OCI-LY3 (cell line): ENCODE results near the gene CYSTM1.

Experiments
- H2AFZ ChIP-seq: fragments of 200-600, 300-600 bp; shearing (Covaris generic); 2 replicates; pipeline ENCODE4 v1.6.0; 2014; ENCODE audit warnings: antibody characterized with exemption, low read depth, low read length
- H3K27ac ChIP-seq: fragments of 200-600, 300-600 bp; sonication (generic); 2 replicates; pipeline ENCODE4 v1.5.1; 2014; ENCODE audit warnings: mild to moderate bottlenecking, low read length, moderate library complexity, mixed read lengths
- H3K27me3 ChIP-seq: fragments of 200-600, 300-600 bp; sonication (generic); 2 replicates; pipeline ENCODE4 v1.6.1; 2014; ENCODE audit warnings: low read depth, low read length, mixed read lengths
- H3K36me3 ChIP-seq: fragments of 200-600, 300-600 bp; sonication (generic); replicated peaks from 2 replicates; pipeline ENCODE3; 2014; ENCODE audit warnings: low read depth, low read length, mixed read lengths
- H3K4me1 ChIP-seq: fragments of 300-600, 200-600 bp; sonication (generic); 2 replicates; pipeline ENCODE4 v1.6.1; 2014; ENCODE audit warnings: low read length, mixed read lengths
- H3K4me2 ChIP-seq: fragments of 200-600, 300-600 bp; sonication (generic); 2 replicates; pipeline ENCODE4 v1.6.1; 2014; ENCODE audit warnings: low read length, mixed read lengths
- H3K4me3 ChIP-seq: fragments of 300-600, 200-600 bp; sonication (generic); 2 replicates; pipeline ENCODE4 v1.5.1; 2014; ENCODE audit warnings: antibody characterized with exemption, mild to moderate bottlenecking, low read length, moderate library complexity
- H3K79me2 ChIP-seq: fragments of 300-600, 200-600 bp; shearing (Covaris generic); 2 replicates; pipeline ENCODE4 v1.6.1; 2014; ENCODE audit warnings: mild to moderate bottlenecking, low read length, mixed read lengths
- H3K9ac ChIP-seq: fragments of 300-600, 200-600 bp; shearing (Covaris generic); 2 replicates; pipeline ENCODE4 v1.6.0; 2014; ENCODE audit warnings: mild to moderate bottlenecking, low read length, moderate library complexity
- H3K9me3 ChIP-seq: fragments of 200-600, 300-600 bp; shearing (Covaris generic); 2 replicates; pipeline ENCODE4 v1.6.1; 2014; ENCODE audit warnings: low read length, mixed read lengths; ENCODE audit not compliant: insufficient read depth
- H4K20me1 ChIP-seq: fragments of 200-600, 300-600 bp; sonication (generic); 2 replicates; pipeline ENCODE4 v1.6.1; 2016; ENCODE audit warnings: low read length, mixed read lengths; ENCODE audit not compliant: insufficient read depth
- EZH2phosphoT487 ChIP-seq: fragments of 200-600 bp; shearing (Covaris generic); IDR thresholded peaks from 2 replicates; pipeline ENCODE4 v1.6.1; 2018; ENCODE audit warnings: antibody characterized with exemption, mixed run types, low read depth
- TF ChIP-seq, protein P1 (sequence below): fragments of 200-600, 300-600 bp; sonication (generic); IDR thresholded peaks from 2 replicates; pipeline ENCODE4 v1.5.1; 2014; ENCODE audit warnings: antibody characterized with exemption, low read length, low read depth

Gene CYSTM1

DNA sequence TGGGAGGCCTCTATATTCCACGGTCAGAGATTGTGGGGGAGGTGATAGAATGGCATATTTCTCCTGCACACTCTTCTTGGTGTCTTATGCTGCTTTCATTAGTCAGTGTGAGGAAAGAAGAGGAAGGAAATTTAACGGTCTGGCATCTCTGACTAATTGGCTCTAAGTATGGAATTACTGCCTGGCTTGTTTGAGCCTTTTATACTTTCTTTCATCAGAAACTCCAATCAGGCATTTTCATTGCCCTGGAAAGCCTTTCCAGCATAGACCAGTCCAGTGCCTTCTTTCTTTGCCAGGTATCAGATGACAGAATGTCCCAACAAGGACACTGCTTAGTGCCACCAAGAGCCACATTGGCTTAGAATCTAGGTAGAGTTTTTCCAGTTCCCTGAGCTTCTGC, 30.2 kb downstream of the CYSTM1 start:
- no peaks in the 10 kb centered on the region for H3K4me1 ChIP-seq
- TF ChIP-seq, protein P1, sequence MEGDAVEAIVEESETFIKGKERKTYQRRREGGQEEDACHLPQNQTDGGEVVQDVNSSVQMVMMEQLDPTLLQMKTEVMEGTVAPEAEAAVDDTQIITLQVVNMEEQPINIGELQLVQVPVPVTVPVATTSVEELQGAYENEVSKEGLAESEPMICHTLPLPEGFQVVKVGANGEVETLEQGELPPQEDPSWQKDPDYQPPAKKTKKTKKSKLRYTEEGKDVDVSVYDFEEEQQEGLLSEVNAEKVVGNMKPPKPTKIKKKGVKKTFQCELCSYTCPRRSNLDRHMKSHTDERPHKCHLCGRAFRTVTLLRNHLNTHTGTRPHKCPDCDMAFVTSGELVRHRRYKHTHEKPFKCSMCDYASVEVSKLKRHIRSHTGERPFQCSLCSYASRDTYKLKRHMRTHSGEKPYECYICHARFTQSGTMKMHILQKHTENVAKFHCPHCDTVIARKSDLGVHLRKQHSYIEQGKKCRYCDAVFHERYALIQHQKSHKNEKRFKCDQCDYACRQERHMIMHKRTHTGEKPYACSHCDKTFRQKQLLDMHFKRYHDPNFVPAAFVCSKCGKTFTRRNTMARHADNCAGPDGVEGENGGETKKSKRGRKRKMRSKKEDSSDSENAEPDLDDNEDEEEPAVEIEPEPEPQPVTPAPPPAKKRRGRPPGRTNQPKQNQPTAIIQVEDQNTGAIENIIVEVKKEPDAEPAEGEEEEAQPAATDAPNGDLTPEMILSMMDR = no peak
- no peak for TF ChIP-seq EZH2phosphoT487
- H3K79me2 ChIP-seq = no peaks in the 10 kb centered on the region
- H3K36me3 ChIP-seq = peaks cover 3% of the 10 kb centered on the region
- H3K4me2 ChIP-seq = no peak overlapping the region
- no peak overlapping the region for H3K27ac ChIP-seq
- no peaks in the 10 kb centered on the region for H4K20me1 ChIP-seq
- no peaks in the 10 kb centered on the region for H3K9me3 ChIP-seq
- no peaks in the 10 kb centered on the region for H3K27me3 ChIP-seq
- no peak overlapping the region for H3K9ac ChIP-seq
- H3K4me3 ChIP-seq = no peak overlapping the region
- H2AFZ ChIP-seq = no peak overlapping the region

DNA sequence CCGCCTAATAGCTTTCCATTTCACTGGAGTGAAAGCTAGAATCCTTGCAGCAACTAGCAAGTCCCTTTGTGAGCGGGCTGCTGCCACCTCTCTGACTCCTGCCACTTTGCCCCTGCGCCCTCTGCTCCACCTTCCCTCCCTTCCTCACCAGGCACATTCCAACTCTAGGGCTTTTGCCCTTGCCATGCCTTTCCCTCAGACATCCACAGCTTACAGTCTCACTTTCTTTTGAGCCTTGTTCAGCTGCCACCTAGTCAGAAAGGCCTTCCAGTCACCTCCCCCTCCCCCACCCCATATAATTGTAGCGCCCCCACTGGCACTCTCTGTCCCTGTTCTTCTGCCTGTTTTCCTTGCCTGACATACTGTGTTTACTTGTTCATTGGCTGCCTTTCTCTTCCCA, 31.0 kb downstream of the CYSTM1 start:
- no peak overlapping the region for H3K9ac ChIP-seq
- no peak overlapping the region for H3K4me3 ChIP-seq
- no peaks in the 10 kb centered on the region for H4K20me1 ChIP-seq
- no peak overlapping the region for H3K27ac ChIP-seq
- no peak overlapping the region for H3K4me2 ChIP-seq
- no peaks in the 10 kb centered on the region for H3K4me1 ChIP-seq
- H3K36me3 ChIP-seq = peaks cover 3% of the 10 kb centered on the region
- H3K9me3 ChIP-seq = no peaks in the 10 kb centered on the region
- no peaks in the 10 kb centered on the region for H3K27me3 ChIP-seq
- TF ChIP-seq, protein P1 = no peak; the same call in 1 of the 2 replicates
- TF ChIP-seq EZH2phosphoT487 = no peak
- H2AFZ ChIP-seq = no peak overlapping the region
- H3K79me2 ChIP-seq = no peaks in the 10 kb centered on the region

DNA sequence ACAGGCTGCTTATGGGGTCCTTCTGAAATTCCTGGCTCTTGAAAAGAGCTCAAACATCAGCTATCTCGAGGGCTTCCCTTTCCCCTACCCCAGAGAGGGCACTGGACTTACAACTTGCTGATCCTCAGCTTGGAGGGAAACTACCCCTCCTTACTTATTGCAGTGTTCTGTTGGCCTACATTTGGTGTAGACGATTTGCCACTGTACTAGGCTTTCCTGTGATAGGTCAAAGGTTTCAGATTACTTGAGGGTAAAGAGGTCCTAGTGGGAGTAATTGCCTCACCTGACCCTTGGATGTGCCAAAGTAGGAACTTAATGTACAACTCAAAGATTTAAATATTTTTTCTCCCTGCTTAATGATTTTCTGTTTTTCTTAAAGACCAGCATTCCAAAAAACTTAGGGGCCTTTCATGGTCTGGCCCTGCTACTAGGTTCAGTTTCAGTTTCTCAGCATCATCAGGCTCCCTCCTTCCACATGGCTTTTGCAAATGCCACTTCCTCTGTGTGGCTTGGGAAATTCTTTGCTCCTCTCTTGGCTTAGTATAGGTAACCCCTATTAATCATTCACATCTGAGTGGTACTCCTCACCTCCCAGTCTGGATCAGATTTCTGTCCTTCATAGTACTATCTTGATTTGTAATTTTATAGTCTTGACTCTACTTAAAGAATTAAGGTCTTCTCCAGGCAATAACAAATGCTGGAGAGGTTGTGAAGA, 32.4 kb downstream of the CYSTM1 start:
- Histone ChIP-seq H4K20me1 (no peaks in the 10 kb centered on the region), H3K4me1 (no peaks in the 10 kb centered on the region), H3K27me3 (no peaks in the 10 kb centered on the region), H3K79me2 (no peaks in the 10 kb centered on the region), H3K9me3 (no peaks in the 10 kb centered on the region), H3K4me2 (no peak overlapping the region), H3K9ac (no peak overlapping the region), H2AFZ (no peak overlapping the region), H3K36me3 (peaks cover 3% of the 10 kb centered on the region), H3K4me3 (no peak overlapping the region), H3K27ac (no peak overlapping the region)
- TF ChIP-seq, protein P1 = no peak
- TF ChIP-seq EZH2phosphoT487 = no peak

DNA sequence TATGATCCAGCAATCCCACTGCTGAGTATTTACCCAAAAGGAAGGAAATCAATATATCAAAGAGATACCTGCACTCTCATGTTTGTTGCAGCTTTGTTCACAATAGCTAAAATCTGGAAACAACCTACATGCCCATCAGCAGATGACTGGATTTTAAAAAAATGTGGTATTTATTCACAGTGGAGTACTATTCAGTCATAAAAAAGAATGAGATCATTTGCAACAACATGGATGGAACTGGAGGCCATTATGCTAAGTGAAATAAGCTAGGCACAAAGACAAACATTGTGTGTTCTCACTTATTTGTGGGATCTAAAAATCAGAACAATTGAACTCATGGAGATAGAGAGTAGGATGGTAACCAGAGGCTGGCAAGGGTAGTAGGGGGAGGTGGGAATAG, 33.1 kb downstream of the CYSTM1 start:
- H4K20me1 ChIP-seq = no peaks in the 10 kb centered on the region
- no peak overlapping the region for H2AFZ ChIP-seq
- H3K9me3 ChIP-seq = no peaks in the 10 kb centered on the region
- no peaks in the 10 kb centered on the region for H3K79me2 ChIP-seq
- no peak overlapping the region for H3K4me3 ChIP-seq
- no peaks in the 10 kb centered on the region for H3K27me3 ChIP-seq
- no peak overlapping the region for H3K27ac ChIP-seq
- H3K9ac ChIP-seq = no peak overlapping the region
- TF ChIP-seq, protein P1 = no peak
- no peak for TF ChIP-seq EZH2phosphoT487
- no peak overlapping the region for H3K4me2 ChIP-seq
- no peaks in the 10 kb centered on the region for H3K4me1 ChIP-seq
- H3K36me3 ChIP-seq = peaks cover 3% of the 10 kb centered on the region
